ENCODE data around the gene TRIP11. TPM values are rescaled to one million over a fixed set of nuclear protein-coding genes. Genes with fewer than 3 reads are reported as not detected.
"Not testable (repeated sequence)": the region's sequence is repeated elsewhere in the genome, so short reads cannot be mapped to it uniquely, and the experiment has no call there.

The TRIP11 gene
- total RNA-seq, result 10 to 100 TPM; 23.3 to 59.1 (median 36.9) TPM

DNA sequence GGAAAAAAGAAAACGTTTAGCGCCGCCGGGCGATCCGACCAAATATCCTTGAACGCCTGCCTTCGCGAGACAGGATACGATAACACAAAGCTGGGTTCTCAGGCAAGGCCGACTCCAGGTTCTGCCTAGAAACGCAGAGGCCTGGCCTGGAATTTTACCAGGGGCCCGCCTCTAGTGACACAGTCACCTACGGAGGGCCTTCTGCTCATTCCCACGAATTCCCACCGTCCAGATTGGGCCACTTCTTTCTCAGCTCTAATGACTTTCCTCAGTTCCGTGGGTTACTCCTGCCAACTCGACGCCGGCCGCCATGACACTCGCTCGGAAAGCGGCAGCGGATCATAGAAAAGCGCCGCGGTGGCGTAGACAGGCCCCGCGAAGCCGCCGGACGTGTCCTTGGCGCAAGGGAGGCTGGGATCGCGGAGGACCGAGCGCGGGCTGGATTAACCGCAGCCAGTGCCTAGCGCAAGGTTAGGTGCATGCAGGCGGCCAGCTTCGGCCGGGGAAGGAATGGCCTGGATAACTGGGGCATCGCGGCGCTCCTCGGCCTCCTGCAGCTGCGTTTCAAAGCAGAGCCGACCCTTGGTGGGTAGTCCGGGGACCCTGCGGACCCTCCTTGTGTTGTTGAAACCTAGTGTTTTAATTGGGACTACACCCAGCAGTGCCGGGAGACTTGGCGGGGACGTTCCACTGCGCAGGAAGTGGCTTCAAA is at the start of gene TRIP11:
TSS of gene TRIP11 (minus strand) at position 341 of the 712 bp plus-strand sequence. CDS start 374 bp downstream, outside the sequence.
- TF ChIP-seq POLR2AphosphoS5 (IDR thresholded peaks at IDR 0.05), result peak; percentile 26 to 88 (median 83)
- no peak for TF ChIP-seq EP300 (IDR thresholded peaks at IDR 0.05)
- TF ChIP-seq POLR2A (IDR thresholded peaks at IDR 0.05), result peak in 1 of 2 donors; percentile 72
- H3K36me3 ChIP-seq, result peaks cover 15% of the 10 kb centered on the region
- whole genome bisulfite sequencing, result under 1% methylated on average over 20 of the region's 57 CpGs
- peak within 1 kb of the TSS; percentile 88 for H3K4me3 ChIP-seq
- peak; percentile 95 to 96 for DNase-seq (ENCODE audit: low spot score in 2 of 2)
- no peaks in the 10 kb centered on the region for H3K27me3 ChIP-seq
- peaks cover 35% of the 10 kb centered on the region for H3K4me1 ChIP-seq
- no peaks in the 10 kb centered on the region for H3K9me3 ChIP-seq
- H3K27ac ChIP-seq, result peak within 1 kb of the TSS; percentile 96

DNA sequence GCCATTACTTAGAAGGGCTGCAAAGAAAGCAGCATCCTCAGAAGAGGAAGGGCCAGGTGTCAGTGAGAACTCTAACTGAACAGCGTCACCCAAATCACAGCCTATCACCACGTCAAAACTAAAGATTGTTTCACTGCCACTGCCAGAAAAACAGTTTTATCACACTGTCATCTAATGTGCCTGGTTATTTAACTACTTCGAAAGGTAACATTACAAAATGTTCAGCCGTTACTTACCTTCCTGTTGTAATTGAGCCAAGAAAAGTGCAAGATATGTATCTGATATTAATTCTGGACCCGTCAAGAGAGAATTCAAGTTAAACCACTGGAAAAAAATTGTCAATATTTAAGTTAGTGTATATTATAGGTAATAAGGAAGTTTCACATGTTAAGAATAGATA is 48.6 kb upstream of the TRIP11 start:
- Histone ChIP-seq H3K27ac (no peak overlapping the region), H3K4me1 (no peaks in the 10 kb centered on the region), H3K27me3 (no peaks in the 10 kb centered on the region), H3K9me3 (no peaks in the 10 kb centered on the region), H3K4me3 (no peak overlapping the region), H3K36me3 (peaks cover 81% of the 10 kb centered on the region)
- DNase-seq (ENCODE audit: low spot score in 2 of 2), result no peak
- TF ChIP-seq, protein P1, sequence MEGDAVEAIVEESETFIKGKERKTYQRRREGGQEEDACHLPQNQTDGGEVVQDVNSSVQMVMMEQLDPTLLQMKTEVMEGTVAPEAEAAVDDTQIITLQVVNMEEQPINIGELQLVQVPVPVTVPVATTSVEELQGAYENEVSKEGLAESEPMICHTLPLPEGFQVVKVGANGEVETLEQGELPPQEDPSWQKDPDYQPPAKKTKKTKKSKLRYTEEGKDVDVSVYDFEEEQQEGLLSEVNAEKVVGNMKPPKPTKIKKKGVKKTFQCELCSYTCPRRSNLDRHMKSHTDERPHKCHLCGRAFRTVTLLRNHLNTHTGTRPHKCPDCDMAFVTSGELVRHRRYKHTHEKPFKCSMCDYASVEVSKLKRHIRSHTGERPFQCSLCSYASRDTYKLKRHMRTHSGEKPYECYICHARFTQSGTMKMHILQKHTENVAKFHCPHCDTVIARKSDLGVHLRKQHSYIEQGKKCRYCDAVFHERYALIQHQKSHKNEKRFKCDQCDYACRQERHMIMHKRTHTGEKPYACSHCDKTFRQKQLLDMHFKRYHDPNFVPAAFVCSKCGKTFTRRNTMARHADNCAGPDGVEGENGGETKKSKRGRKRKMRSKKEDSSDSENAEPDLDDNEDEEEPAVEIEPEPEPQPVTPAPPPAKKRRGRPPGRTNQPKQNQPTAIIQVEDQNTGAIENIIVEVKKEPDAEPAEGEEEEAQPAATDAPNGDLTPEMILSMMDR (IDR thresholded peaks at IDR 0.05), result no peak
- TF ChIP-seq POLR2A (IDR thresholded peaks at IDR 0.05), result no peak
- no peak for TF ChIP-seq EP300 (IDR thresholded peaks at IDR 0.05)
- TF ChIP-seq POLR2AphosphoS5 (IDR thresholded peaks at IDR 0.05), result no peak
- WGBS, result 88% methylated on average over 5 of the region's 5 CpGs

DNA sequence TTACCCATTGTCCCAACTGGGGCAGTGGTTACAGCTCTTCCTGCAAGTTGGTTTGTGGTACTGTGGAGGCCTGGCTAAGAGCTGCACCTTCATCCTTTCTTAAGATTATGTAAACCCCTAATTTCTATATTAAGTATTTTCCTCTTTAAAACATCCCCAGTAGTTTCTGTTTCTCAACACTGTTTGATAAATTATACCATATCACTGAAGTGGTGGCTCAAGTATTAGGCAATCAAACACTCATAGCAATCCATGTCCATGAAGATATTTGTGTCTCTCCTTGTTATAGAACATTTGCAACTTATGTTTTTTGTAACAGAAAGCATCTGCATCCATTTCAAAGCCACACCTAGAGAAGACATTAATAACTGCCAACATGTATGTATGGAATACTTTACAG is 34.7 kb upstream of the TRIP11 start:
- H3K27ac ChIP-seq, result no peak overlapping the region
- no peaks in the 10 kb centered on the region for H3K27me3 ChIP-seq
- no peaks in the 10 kb centered on the region for H3K9me3 ChIP-seq
- no peak for DNase-seq (ENCODE audit: low spot score in 2 of 2)
- H3K4me3 ChIP-seq, result no peak overlapping the region
- no peaks in the 10 kb centered on the region for H3K4me1 ChIP-seq
- peaks cover 93% of the 10 kb centered on the region for H3K36me3 ChIP-seq
- TF ChIP-seq POLR2AphosphoS5 (IDR thresholded peaks at IDR 0.05), result no peak
- no peak for TF ChIP-seq EP300 (IDR thresholded peaks at IDR 0.05)
- TF ChIP-seq, protein P1 (IDR thresholded peaks at IDR 0.05), result no peak
- TF ChIP-seq POLR2A (IDR thresholded peaks at IDR 0.05), result no peak

DNA sequence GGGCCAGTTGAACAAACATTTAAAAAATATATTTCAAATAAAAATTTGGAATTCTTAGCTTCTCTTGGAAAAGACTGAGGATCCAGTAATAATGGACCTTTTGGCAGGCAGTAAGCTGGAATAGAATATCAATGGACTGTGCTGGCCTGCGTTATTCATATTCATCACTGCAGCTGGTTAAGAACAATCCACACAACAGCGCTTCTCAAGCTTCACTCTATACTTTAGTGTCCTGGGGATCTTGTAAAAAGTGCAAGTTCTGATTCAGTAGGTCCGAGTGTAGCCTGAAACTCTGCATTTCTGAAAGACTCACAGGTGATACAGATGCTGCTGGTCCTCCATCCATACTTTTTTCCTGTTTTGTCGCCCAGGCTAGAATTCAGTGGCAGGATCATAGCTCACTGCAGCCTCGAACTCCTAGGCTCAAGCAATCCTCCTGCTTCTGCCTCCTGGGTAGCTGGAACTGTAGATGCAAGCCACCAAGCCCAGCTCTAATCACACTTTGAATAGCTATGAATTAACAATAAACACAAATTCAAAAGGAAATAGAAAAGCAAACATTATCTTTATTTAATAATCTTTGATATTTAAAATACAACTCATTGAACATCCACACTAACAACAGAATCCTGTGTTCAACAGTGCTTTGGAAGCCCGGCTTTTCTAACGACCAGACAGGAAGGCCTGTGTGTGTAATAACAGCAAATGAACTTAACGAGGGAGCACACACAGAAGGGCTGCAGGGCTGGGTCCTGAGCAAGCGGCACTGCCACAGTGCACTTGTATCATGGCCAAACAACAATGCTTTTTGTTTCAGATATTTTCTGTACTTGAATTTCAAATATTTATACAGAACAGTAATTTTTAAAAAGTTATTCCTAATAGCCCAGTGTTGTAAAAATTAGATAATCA is 18.4 kb upstream of the TRIP11 start:
- Histone ChIP-seq H3K4me3 (no peak overlapping the region), H3K27me3 (no peaks in the 10 kb centered on the region), H3K36me3 (peaks cover 4% of the 10 kb centered on the region), H3K4me1 (no peaks in the 10 kb centered on the region), H3K9me3 (no peaks in the 10 kb centered on the region), H3K27ac (no peak overlapping the region)
- 77% methylated on average over 9 of the region's 9 CpGs for WGBS
- TF ChIP-seq, protein P1 (IDR thresholded peaks at IDR 0.05), result no peak
- TF ChIP-seq EP300 (IDR thresholded peaks at IDR 0.05) (no peak), POLR2AphosphoS5 (IDR thresholded peaks at IDR 0.05) (no peak), POLR2A (IDR thresholded peaks at IDR 0.05) (no peak)
- no peak for DNase-seq (ENCODE audit: low spot score in 2 of 2)

DNA sequence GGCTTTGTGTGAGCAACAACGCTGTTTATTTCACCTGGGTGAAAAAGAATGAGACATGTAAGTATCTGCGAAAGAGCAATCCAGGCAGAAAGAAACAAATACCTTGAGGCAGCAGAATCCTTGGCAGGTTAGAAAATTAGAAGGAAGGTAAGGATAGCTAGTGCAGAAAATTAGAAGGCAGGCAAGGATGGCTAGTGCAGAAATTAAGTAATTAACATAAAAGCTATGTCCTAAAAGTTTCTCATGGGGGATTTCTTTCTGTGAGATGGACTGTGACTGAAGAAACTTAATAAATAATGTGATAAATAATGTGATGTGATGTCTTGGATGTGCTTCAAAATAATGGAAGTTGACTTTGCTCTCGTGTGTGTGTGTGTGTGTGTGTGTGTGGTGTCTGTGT is 9.9 kb upstream of the TRIP11 start:
- Histone ChIP-seq H3K36me3 (peaks cover 45% of the 10 kb centered on the region), H3K27me3 (no peaks in the 10 kb centered on the region), H3K4me1 (no peaks in the 10 kb centered on the region), H3K4me3 (no peak overlapping the region), H3K27ac (no peak overlapping the region), H3K9me3 (peaks cover 4% of the 10 kb centered on the region)
- no peak for TF ChIP-seq POLR2AphosphoS5 (IDR thresholded peaks at IDR 0.05)
- TF ChIP-seq, protein P1 (IDR thresholded peaks at IDR 0.05), result no peak
- no peak for DNase-seq (ENCODE audit: low spot score in 2 of 2)
- WGBS, result 91% methylated on average over 3 of the region's 3 CpGs

DNA sequence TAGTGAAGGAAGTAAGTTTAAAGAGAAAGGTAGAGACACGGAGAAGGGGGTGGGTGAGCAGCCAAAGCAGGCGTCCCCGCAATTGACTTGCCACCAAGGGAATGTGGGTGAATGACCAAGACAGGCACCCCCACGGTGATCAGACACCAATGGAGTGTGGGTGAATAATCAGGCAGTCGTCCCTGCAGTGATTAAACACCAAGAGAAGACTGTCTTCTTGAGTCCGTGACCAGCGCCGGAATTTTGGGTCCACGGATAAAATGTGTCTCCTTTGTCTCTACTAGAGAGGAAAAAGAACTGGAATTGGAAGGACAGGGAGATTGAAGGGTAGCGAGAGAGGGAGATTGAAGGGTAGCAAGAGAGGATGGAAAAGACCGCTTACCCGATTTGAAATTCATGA is 9.4 kb upstream of the TRIP11 start:
- not testable (repeated sequence) for H3K27me3 ChIP-seq
- H3K36me3 ChIP-seq, result peaks cover 50% of the 10 kb centered on the region
- 92% methylated on average over 12 of the region's 12 CpGs for WGBS

DNA sequence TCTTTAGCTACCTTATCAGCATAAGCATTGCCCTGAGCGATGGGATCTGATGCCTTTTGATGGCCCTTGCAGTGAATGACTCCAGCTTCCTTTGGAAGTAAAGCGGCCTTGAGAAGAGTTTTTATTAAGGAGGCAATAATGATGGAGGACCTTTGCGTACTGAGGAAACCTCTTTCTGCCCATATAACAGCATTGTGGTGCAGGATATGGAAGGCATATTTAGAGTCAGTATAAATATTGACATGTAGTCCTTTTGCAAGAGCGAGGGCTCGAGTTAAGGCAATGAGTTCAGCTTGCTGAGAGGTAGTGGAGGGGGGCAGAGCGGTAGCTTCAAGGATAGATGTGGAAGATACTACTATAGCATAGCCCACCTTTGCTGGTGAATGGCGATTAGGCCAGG is 6.0 kb upstream of the TRIP11 start:
- not testable (repeated sequence) for H3K4me3 ChIP-seq; DNase-seq (ENCODE audit: low spot score in 2 of 2); H3K27ac ChIP-seq; H3K9me3 ChIP-seq; H3K4me1 ChIP-seq; H3K27me3 ChIP-seq
- H3K36me3 ChIP-seq, result peaks cover 58% of the 10 kb centered on the region
- 97% methylated on average over 7 of the region's 7 CpGs for WGBS

More for the DNA sequence above, 9.4 kb upstream of the TRIP11 start:
- not testable (repeated sequence) for DNase-seq (ENCODE audit: low spot score in 2 of 2); H3K9me3 ChIP-seq; H3K27ac ChIP-seq; H3K4me3 ChIP-seq; H3K4me1 ChIP-seq

DNA sequence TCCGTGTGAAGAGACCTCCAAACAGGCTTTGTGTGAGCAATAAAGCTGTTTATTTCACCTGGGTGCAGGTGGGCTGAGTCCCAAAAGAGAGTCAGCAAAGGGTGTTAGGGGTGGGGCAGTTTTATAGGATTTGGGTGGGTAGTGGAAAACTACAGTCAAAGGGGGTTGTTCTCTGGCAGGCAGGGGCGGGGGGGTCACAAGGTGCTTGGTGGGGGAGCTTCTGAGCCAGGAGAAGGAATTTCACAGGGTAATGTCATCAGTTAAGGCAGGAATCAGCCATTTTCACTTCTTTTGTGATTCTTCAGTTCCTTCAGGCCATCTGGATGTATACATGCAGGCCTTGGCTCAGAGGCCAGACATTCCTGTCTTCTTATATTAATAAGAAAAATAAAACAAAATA is 1.9 kb upstream of the TRIP11 start:
- H3K4me3 ChIP-seq; DNase-seq (ENCODE audit: low spot score in 2 of 2); H3K27ac ChIP-seq; H3K9me3 ChIP-seq; H3K27me3 ChIP-seq: not testable (repeated sequence)
- WGBS, result 93% methylated on average over 2 of the region's 2 CpGs
- Histone ChIP-seq H3K4me1 (peaks cover 26% of the 10 kb centered on the region), H3K36me3 (peaks cover 34% of the 10 kb centered on the region)

Measured in suprapubic skin (tissue), 4 donors.